ENCODE results near the gene MCOLN2.
"Not testable (repeated sequence)": the region's sequence is repeated elsewhere in the genome, so short reads cannot be mapped to it uniquely, and the experiment has no call there.

Gene MCOLN2

GRCh38 chr1:84939761-84940160 is 57.2 kb downstream of the MCOLN2 start:
- DNase-seq, result no peak

- no peak for DNase-seq
These were observed 57.8 kb downstream of the MCOLN2 start for GRCh38 chr1:84939151-84939550.

GRCh38 chr1:84936116-84936810 is 60.6 kb downstream of the MCOLN2 start:
- peak; percentile 64 for DNase-seq

- no peak for DNase-seq
These were observed 63.8 kb downstream of the MCOLN2 start for GRCh38 chr1:84933011-84933611.

- no peak for DNase-seq
These were observed 66.1 kb downstream of the MCOLN2 start for GRCh38 chr1:84930831-84931230.

- no peak for DNase-seq
These were observed 66.6 kb downstream of the MCOLN2 start for GRCh38 chr1:84930329-84930728.

- no peak for DNase-seq
These were observed 67.3 kb downstream of the MCOLN2 start for GRCh38 chr1:84929581-84929980.

GRCh38 chr1:84928979-84929378 is 67.9 kb downstream of the MCOLN2 start:
- DNase-seq, result no peak

GRCh38 chr1:84923317-84923716 is 73.6 kb downstream of the MCOLN2 start:
- DNase-seq, result no peak

- DNase-seq, result no peak
These were observed 76.8 kb downstream of the MCOLN2 start for GRCh38 chr1:84920159-84920558.

GRCh38 chr1:84919461-84919970 is 77.4 kb downstream of the MCOLN2 start:
- no peak for DNase-seq

- no peak for DNase-seq
These were observed 78.1 kb downstream of the MCOLN2 start for GRCh38 chr1:84918726-84919336.

GRCh38 chr1:84916897-84917296 is 80.0 kb downstream of the MCOLN2 start:
- no peak for DNase-seq

- DNase-seq, result no peak
These were observed 83.4 kb downstream of the MCOLN2 start for GRCh38 chr1:84913555-84913892.

GRCh38 chr1:84912726-84913554 is 84.0 kb downstream of the MCOLN2 start:
- DNase-seq, result no peak

GRCh38 chr1:84908746-84909464 is 88.0 kb downstream of the MCOLN2 start:
- DNase-seq, result not testable (repeated sequence)

- DNase-seq, result no peak
These were observed 89.7 kb downstream of the MCOLN2 start for GRCh38 chr1:84907095-84907827.

- not testable (repeated sequence) for DNase-seq
These were observed 94.2 kb downstream of the MCOLN2 start for GRCh38 chr1:84902727-84903126.

GRCh38 chr1:84899969-84900368 is 96.9 kb downstream of the MCOLN2 start:
- no peak for DNase-seq

- DNase-seq, result no peak
These were observed 100.6 kb downstream of the MCOLN2 start for GRCh38 chr1:84896279-84896678.

- DNase-seq, result peak; percentile 20
These were observed 104.0 kb downstream of the MCOLN2 start, which contains the start of gene LPAR3 for GRCh38 chr1:84892705-84893618. LPAR3 (minus strand) TSS chr1:84893206; CDS start chr1:84866120, 27,086 bp downstream.

Data from CD4-positive, alpha-beta T cell treated with Interleukin-12 subunit alpha and Interleukin-12 subunit beta, for 1 hour (primary cell).